Posterior vena cava (tissue), 2 donors: Measurements from ENCODE around the gene SDHAF1. TPM values are rescaled to one million over a fixed set of nuclear protein-coding genes. Genes with fewer than 3 reads are reported as not detected.
"Not testable (repeated sequence)": the region's sequence is repeated elsewhere in the genome, so short reads cannot be mapped to it uniquely, and the experiment has no call there.

ENCODE experiments used
- DNase-seq: peaks from one replicate; pipeline ENCODE4 v3.0.0-alpha.2; 2020; ENCODE audit warnings: low spot score
- intact Hi-C, 2 donors: fragments of 100-400 bp; cut with DNase I; formaldehyde crosslinking; loops; one replicate each; pipeline versions ENCODE4 v1.14.1 to v1.14.2; 2022 to 2023
- total RNA-seq, 2 donors: library from RNA; stranded (reverse); fragmentation: NEBNext Ultra II Directional; extraction: Animal tissue kit (Norgen Biotek cat#: 25700); gene quantifications; one replicate each; pipeline ENCODE4 v1.2.1, GENCODE V29; 2021
- donor health status: DM: yes; HTN: yes; CAD: no.
- donor health status: DM: yes; HTN: yes; CAD: no.

Gene SDHAF1
- total RNA-seq, 2 donors from 2014 or later, result 11.2 to 13.3 TPM

GRCh38 chr19:36010402-36010801, 15.4 kb downstream of the SDHAF1 start:
- intact Hi-C loops, result no loop called here
- no peak for DNase-seq

GRCh38 chr19:36013280-36014011, 18.5 kb downstream of the SDHAF1 start:
- intact Hi-C loops, result no loop called here

GRCh38 chr19:36014012-36014924, 19.3 kb downstream of the SDHAF1 start, which contains the start of gene ALKBH6:
Gene ALKBH6 (minus strand): TSS chr19:36014213. CDS start chr19:36013397, 816 bp downstream.
- intact Hi-C loops, result no loop called here

More at GRCh38 chr19:36013280-36014011, 18.5 kb downstream of the SDHAF1 start:
- DNase-seq, result no peak

GRCh38 chr19:36019061-36019670, 24.2 kb downstream of the SDHAF1 start:
- intact Hi-C loops, result no loop called here
- DNase-seq, result no peak

More at GRCh38 chr19:36014012-36014924, 19.3 kb downstream of the SDHAF1 start, which contains the start of gene ALKBH6:
- DNase-seq, result peak; percentile 100

GRCh38 chr19:36023432-36023831, 28.4 kb downstream of the SDHAF1 start:
- no peak for DNase-seq
- intact Hi-C loops, result no loop called here

GRCh38 chr19:36025541-36025940, 30.6 kb downstream of the SDHAF1 start:
- no peak for DNase-seq
- intact Hi-C loops, result no loop called here

- no peak for DNase-seq
- intact Hi-C loops, result no loop called here
These were observed 31.3 kb downstream of the SDHAF1 start for GRCh38 chr19:36026091-36026876.

GRCh38 chr19:36027696-36028095, 32.7 kb downstream of the SDHAF1 start:
- no peak for DNase-seq
- intact Hi-C loops, result no loop called here

- no peak for DNase-seq
- intact Hi-C loops, result no loop called here
These were observed 33.5 kb downstream of the SDHAF1 start for GRCh38 chr19:36028313-36029041.

- no peak for DNase-seq
- intact Hi-C loops, result no loop called here
These were observed 35.5 kb downstream of the SDHAF1 start for GRCh38 chr19:36030264-36031148.

- intact Hi-C loops, result no loop called here
- DNase-seq, result no peak
These were observed 36.3 kb downstream of the SDHAF1 start for GRCh38 chr19:36031308-36031707.

GRCh38 chr19:36032251-36033104, 37.5 kb downstream of the SDHAF1 start, which contains the start of gene CLIP3:
Gene CLIP3 (minus strand): TSS chr19:36032873. CDS start chr19:36032357, 516 bp downstream.
- peak; percentile 90 for DNase-seq
- intact Hi-C loops, result no loop called here

GRCh38 chr19:36040495-36040894, 45.5 kb downstream of the SDHAF1 start:
- intact Hi-C loops, result no loop called here
- no peak for DNase-seq

GRCh38 chr19:36041092-36041491, 46.1 kb downstream of the SDHAF1 start:
- intact Hi-C loops, result not testable (repeated sequence)

GRCh38 chr19:36041831-36042230, 46.8 kb downstream of the SDHAF1 start:
- intact Hi-C loops, result no loop called here
- no peak for DNase-seq

More at GRCh38 chr19:36041092-36041491, 46.1 kb downstream of the SDHAF1 start:
- not testable (repeated sequence) for DNase-seq

GRCh38 chr19:36043952-36044351, 49.0 kb downstream of the SDHAF1 start:
- DNase-seq, result no peak
- intact Hi-C loops, result no loop called here
